ENCODE measurements around the gene NFIA.

The NFIA gene

GRCh38 chr1:61226791-61227567, 144.6 kb downstream of the NFIA start:
- DNase-seq: peak; percentile 59 to 81

- no peak for DNase-seq
Measured at GRCh38 chr1:61227857-61228550, 145.6 kb downstream of the NFIA start.

- no peak for DNase-seq
Measured at GRCh38 chr1:61230523-61230922, 148.2 kb downstream of the NFIA start.

- no peak for DNase-seq
Measured at GRCh38 chr1:61231795-61232194, 149.4 kb downstream of the NFIA start.

- DNase-seq: no peak
Measured at GRCh38 chr1:61233121-61233660, 150.8 kb downstream of the NFIA start.

GRCh38 chr1:61234587-61234919, 152.2 kb downstream of the NFIA start:
- DNase-seq: no peak

- DNase-seq: no peak
Measured at GRCh38 chr1:61237147-61237546, 154.8 kb downstream of the NFIA start.

GRCh38 chr1:61237659-61238358, 155.4 kb downstream of the NFIA start:
- no peak for DNase-seq

GRCh38 chr1:61238359-61238665, 156.0 kb downstream of the NFIA start:
- no peak for DNase-seq

- no peak for DNase-seq
Measured at GRCh38 chr1:61240878-61241277, 158.5 kb downstream of the NFIA start.

GRCh38 chr1:61241411-61241838, 159.1 kb downstream of the NFIA start:
- no peak for DNase-seq

- no peak for DNase-seq
Measured at GRCh38 chr1:61241973-61242381, 159.6 kb downstream of the NFIA start.

- DNase-seq: no peak
Measured at GRCh38 chr1:61244114-61244513, 161.8 kb downstream of the NFIA start.

- DNase-seq: no peak
Measured at GRCh38 chr1:61245696-61246400, 163.5 kb downstream of the NFIA start.

- DNase-seq: no peak
Measured at GRCh38 chr1:61247051-61247825, 164.9 kb downstream of the NFIA start.

- no peak for DNase-seq
Measured at GRCh38 chr1:61247881-61248752, 165.8 kb downstream of the NFIA start.

GRCh38 chr1:61250933-61251332, 168.6 kb downstream of the NFIA start:
- DNase-seq: no peak

- no peak for DNase-seq
Measured at GRCh38 chr1:61253059-61253735, 170.8 kb downstream of the NFIA start.

- no peak for DNase-seq
Measured at GRCh38 chr1:61253912-61254633, 171.7 kb downstream of the NFIA start.

All from cerebellar nuclear complex (tissue), 1 donor.